ENCODE results near the gene NR6A1. TPM values are rescaled to one million over a fixed set of nuclear protein-coding genes. Genes with fewer than 3 reads are reported as not detected.
A peak's percentile ranks its signal among the peaks of the same experiment; 100 is the strongest.

NR6A1 gene
- total RNA-seq, 4 donors from 2014 or later, result 9.7 to 14.6 (median 12.5) TPM

GRCh38 chr9:124521142-124521541 is 250.0 kb downstream of the NR6A1 start:
- WGBS, 2 donors (ENCODE audit: low coverage in 1 of 2), result 71% methylated on average over 3 of the region's 3 CpGs; no CpG with 5 or more reads in 1 of the 2 donors
- H3K4me1 ChIP-seq, result no peaks in the 10 kb centered on the region

GRCh38 chr9:124520206-124520596 is 250.9 kb downstream of the NR6A1 start:
- WGBS, 2 donors (ENCODE audit: low coverage in 1 of 2), result 33 to 55% methylated on average over 1 to 7 of the region's 7 CpGs
- peak; percentile 24 for DNase-seq
- TF ChIP-seq EP300 (IDR thresholded peaks at IDR 0.05; ENCODE audit: low read depth), result no peak
- no peak for TF ChIP-seq CTCF (IDR thresholded peaks at IDR 0.05)
- no peak for TF ChIP-seq POLR2AphosphoS5 (IDR thresholded peaks at IDR 0.05)
- TF ChIP-seq POLR2A (IDR thresholded peaks at IDR 0.05), result no peak
- Histone ChIP-seq H3K4me3 (no peak overlapping the region), H3K36me3 (no peaks in the 10 kb centered on the region), H3K27ac (peak overlapping the region in 1 of 4 donors; percentile 6), H3K9me3 (no peaks in the 10 kb centered on the region), H3K4me1 (no peaks in the 10 kb centered on the region), H3K27me3 (no peaks in the 10 kb centered on the region)
- intact Hi-C loops (cut with DNase I; ENCODE audit: low total_unique reads) (no loop called here), in situ Hi-C loops (cut with MboI; ENCODE audit: low pct_ligation_motif_present in 1 of 4, low pct_unique_long_range_greater_than_20kb in 1 of 4, low sequenced_read_pairs in 3 of 4) (no loop called here)

More at GRCh38 chr9:124521142-124521541, 250.0 kb downstream of the NR6A1 start:
- in situ Hi-C loops (cut with MboI; ENCODE audit: low pct_ligation_motif_present in 1 of 4, low pct_unique_long_range_greater_than_20kb in 1 of 4, low sequenced_read_pairs in 3 of 4) (no loop called here), intact Hi-C loops (cut with DNase I; ENCODE audit: low total_unique reads) (no loop called here)
- Histone ChIP-seq H3K27me3 (no peaks in the 10 kb centered on the region), H3K36me3 (no peaks in the 10 kb centered on the region), H3K27ac (no peak overlapping the region), H3K9me3 (no peaks in the 10 kb centered on the region), H3K4me3 (no peak overlapping the region)
- no peak for DNase-seq
- TF ChIP-seq EP300 (IDR thresholded peaks at IDR 0.05; ENCODE audit: low read depth) (no peak), POLR2AphosphoS5 (IDR thresholded peaks at IDR 0.05) (no peak), CTCF (IDR thresholded peaks at IDR 0.05) (no peak), POLR2A (IDR thresholded peaks at IDR 0.05) (no peak)

GRCh38 chr9:124518116-124518515 is 253.0 kb downstream of the NR6A1 start:
- 96 to 100% methylated on average over 3 to 7 of the region's 7 CpGs for WGBS, 2 donors (ENCODE audit: low coverage in 1 of 2)
- in situ Hi-C loops (cut with MboI; ENCODE audit: low pct_ligation_motif_present in 1 of 4, low pct_unique_long_range_greater_than_20kb in 1 of 4, low sequenced_read_pairs in 3 of 4), result no loop called here
- DNase-seq, result no peak

GRCh38 chr9:124517600-124517999 is 253.5 kb downstream of the NR6A1 start:
- TF ChIP-seq POLR2AphosphoS5 (IDR thresholded peaks at IDR 0.05), result no peak
- TF ChIP-seq EP300 (IDR thresholded peaks at IDR 0.05; ENCODE audit: low read depth), result no peak
- TF ChIP-seq POLR2A (IDR thresholded peaks at IDR 0.05), result no peak
- TF ChIP-seq CTCF (IDR thresholded peaks at IDR 0.05), result no peak

More at GRCh38 chr9:124518116-124518515, 253.0 kb downstream of the NR6A1 start:
- intact Hi-C loops (cut with DNase I; ENCODE audit: low total_unique reads), result no loop called here
- Histone ChIP-seq H3K9me3 (no peaks in the 10 kb centered on the region), H3K27me3 (peaks cover 4% of the 10 kb centered on the region), H3K36me3 (no peaks in the 10 kb centered on the region), H3K27ac (no peak overlapping the region), H3K4me3 (no peak overlapping the region), H3K4me1 (no peaks in the 10 kb centered on the region)
- no peak for TF ChIP-seq POLR2A (IDR thresholded peaks at IDR 0.05)
- no peak for TF ChIP-seq CTCF (IDR thresholded peaks at IDR 0.05)
- TF ChIP-seq POLR2AphosphoS5 (IDR thresholded peaks at IDR 0.05), result no peak
- no peak for TF ChIP-seq EP300 (IDR thresholded peaks at IDR 0.05; ENCODE audit: low read depth)

More at GRCh38 chr9:124517600-124517999, 253.5 kb downstream of the NR6A1 start:
- no peak for DNase-seq
- 82% methylated on average over 5 of the region's 5 CpGs; no CpG with 5 or more reads in 1 of the 2 donors for WGBS, 2 donors (ENCODE audit: low coverage in 1 of 2)
- in situ Hi-C loops (cut with MboI; ENCODE audit: low pct_ligation_motif_present in 1 of 4, low pct_unique_long_range_greater_than_20kb in 1 of 4, low sequenced_read_pairs in 3 of 4) (no loop called here), intact Hi-C loops (cut with DNase I; ENCODE audit: low total_unique reads) (no loop called here)
- Histone ChIP-seq H3K4me3 (no peak overlapping the region), H3K9me3 (no peaks in the 10 kb centered on the region), H3K36me3 (no peaks in the 10 kb centered on the region), H3K27ac (no peak overlapping the region), H3K4me1 (no peaks in the 10 kb centered on the region), H3K27me3 (peaks cover 4% of the 10 kb centered on the region)
